HG02678 (cell line): ENCODE results near the gene ST8SIA4.

Experiments
- ATAC-seq: cut with Tn5 transposase; IDR thresholded peaks from one replicate; pipeline ENCODE4 v1.9.1; 2021; ENCODE audit warnings: mild to moderate bottlenecking, moderate library complexity; ENCODE audit not compliant: unreplicated experiment

The ST8SIA4 gene

DNA sequence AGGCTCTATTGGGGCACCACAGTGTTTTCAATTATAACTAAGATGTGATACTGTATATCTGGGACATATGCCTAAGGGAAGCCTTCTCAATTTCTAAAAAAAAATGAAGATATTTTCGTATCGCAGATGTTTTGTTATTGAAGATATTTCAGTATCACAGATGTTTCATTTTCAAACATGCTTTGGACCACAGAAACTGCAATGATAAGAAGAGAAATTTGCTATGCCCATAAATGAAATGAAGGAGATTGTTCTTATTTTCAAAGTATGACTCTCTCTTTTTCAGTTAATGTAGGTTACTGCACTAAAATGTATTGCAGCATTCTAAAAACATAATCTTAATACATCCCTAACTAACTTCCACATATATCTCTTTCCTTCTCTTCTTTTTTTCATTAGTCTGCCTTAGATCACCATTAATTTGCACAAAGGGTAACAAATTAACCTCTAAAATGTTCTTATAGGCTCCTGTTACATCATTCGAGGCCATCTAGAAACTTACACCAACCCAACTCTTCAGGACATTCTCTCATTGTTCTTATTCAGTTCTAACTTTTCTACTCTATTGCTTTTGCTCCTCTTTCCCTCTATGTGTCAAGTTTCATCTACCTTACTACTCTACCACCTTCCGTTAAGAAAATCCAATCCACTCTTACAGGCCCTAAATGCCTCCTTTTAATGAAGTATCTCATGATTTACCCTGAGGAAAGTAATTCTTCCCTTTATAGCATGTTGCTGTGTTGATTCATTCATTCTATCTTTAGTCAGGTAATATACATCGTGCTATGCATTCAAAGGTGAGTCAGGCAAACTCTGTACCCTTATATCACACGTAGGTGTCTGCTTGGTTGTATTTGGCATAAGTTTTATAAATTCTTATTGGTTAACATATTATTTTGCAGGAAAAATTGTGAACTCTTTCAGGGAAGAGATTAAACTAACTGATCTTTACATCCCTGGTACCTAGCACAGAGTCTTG, 70.5 kb downstream of the ST8SIA4 start:
- no peak for ATAC-seq

GRCh38 chr5:100828898-100829356, 74.2 kb downstream of the ST8SIA4 start:
- ATAC-seq: no peak

GRCh38 chr5:100828071-100828897, 74.8 kb downstream of the ST8SIA4 start:
- peak; percentile 74 for ATAC-seq

DNA sequence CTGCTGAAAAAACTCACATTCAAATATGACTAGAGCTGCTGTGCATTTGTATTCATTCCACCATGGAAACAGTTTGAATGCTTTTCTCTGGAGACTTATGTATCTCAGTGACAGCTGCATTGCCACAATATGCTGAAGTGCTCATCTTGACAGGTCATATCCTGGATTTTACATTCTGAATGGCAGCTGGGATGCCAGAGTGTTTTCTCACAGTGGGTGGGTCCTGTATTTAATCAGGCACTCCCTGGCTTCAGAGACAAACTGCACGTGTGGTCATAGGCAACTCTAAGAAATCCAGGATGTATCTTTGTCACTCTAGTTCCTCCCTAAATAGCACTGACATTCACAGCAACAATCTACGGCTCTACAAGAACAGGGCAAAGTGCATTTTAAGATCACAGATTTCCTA, 75.6 kb downstream of the ST8SIA4 start:
- ATAC-seq: peak; percentile 11

DNA sequence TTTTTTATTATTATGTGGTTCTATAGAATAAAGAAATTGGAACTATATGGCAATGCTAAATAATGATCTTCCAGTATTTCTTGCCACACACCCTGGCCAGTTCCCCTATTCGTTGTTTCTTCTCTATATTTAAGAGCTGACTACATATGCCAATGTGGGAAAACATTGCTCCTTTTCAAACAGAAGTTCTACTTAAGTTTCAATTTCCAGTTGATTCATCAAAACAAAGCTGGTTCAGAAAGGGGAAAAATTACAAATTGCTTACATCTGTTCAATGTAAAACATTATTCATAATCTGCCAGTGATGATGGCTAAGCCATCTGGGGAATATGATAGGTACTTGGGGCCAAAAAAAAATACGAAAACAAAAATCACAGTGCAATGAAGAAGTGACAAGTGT, 76.9 kb downstream of the ST8SIA4 start:
- peak; percentile 35 for ATAC-seq

- ATAC-seq: no peak
Observed at GRCh38 chr5:100824635-100825034, 78.4 kb downstream of the ST8SIA4 start.

- no peak for ATAC-seq
Observed at GRCh38 chr5:100823812-100824211, 79.3 kb downstream of the ST8SIA4 start.

- no peak for ATAC-seq
Observed at GRCh38 chr5:100821751-100822150, 81.3 kb downstream of the ST8SIA4 start.

- no peak for ATAC-seq
Observed at GRCh38 chr5:100818340-100818739, 84.7 kb downstream of the ST8SIA4 start.

GRCh38 chr5:100803397-100803796, 99.7 kb downstream of the ST8SIA4 start:
- no peak for ATAC-seq

DNA sequence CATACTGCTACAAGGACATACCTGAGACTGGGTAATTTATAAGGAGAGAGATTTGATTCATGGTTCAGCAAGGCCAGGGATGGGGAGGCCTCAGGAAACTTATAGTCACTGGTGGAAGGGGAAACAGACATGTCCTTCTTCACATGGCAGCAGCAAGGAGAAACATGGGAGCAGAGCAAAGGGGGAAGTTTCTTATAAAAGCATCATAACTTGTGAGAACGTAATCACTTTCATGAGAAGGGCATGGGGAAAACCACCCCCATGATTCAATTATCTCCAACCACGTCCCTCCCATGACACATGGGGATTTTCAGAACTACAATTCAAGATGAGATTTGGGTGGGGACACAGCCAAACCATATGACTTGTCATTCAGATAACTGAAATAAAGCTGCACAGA, 100.9 kb downstream of the ST8SIA4 start:
- no peak for ATAC-seq

DNA sequence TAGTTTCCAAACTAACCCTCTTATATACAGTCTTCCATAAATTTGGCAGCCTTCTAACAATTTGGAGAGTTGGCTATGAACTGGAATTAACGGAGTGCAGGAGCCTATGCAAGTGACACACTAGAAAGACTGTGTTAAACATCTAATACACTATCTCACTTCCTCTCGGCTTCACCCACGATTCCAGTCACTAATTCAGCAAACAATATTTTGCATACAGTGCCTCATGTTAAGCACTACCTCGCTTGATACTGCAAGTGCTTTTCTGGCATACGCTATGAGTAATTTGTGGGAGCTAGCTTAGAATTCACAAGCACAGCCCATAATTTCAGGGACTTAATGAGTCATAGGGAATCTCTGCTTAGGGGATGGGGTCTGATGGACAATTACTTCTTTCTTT, 102.5 kb downstream of the ST8SIA4 start:
- peak; percentile 45 for ATAC-seq

DNA sequence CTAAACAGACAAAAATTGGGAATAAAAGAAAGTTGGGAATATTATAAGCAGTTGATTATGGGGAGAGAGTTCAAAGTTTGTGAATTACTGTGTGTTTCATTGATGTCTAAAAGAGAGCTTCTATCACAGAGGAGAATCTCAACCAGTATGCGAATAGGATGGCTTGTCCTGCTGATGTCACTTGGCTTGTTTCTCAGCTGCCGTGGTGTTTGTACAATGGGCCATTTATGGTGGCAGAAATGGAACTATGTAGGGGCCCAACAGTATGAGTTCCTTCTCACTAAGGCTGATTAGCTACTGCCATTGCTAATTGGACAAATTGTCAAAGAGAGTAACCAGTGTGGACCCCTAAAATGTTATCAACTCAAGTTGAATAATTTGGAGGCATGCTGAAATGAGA, 103.9 kb downstream of the ST8SIA4 start:
- ATAC-seq: no peak

- no peak for ATAC-seq
Observed at GRCh38 chr5:100797861-100798260, 105.2 kb downstream of the ST8SIA4 start.

DNA sequence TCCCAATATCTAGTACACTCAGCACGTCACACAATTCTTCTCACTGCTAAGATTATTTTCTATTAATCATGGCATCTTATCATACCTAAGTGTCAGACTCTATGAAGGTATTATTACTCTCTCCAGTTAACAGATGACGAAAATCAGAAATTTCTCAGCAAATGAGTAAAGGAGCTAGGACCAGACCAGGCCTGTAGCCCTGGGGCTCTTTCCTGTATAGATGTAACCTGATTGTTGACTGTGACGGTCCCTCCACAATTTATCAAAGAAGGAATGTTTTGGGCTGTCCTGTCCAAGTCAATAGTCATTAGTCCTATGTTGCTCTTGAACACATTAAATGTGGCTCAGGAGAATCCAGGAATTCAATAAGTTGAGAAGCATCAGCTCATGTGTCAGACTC, 106.2 kb downstream of the ST8SIA4 start:
- ATAC-seq: no peak

GRCh38 chr5:100794844-100795243, 108.2 kb downstream of the ST8SIA4 start:
- ATAC-seq: no peak

DNA sequence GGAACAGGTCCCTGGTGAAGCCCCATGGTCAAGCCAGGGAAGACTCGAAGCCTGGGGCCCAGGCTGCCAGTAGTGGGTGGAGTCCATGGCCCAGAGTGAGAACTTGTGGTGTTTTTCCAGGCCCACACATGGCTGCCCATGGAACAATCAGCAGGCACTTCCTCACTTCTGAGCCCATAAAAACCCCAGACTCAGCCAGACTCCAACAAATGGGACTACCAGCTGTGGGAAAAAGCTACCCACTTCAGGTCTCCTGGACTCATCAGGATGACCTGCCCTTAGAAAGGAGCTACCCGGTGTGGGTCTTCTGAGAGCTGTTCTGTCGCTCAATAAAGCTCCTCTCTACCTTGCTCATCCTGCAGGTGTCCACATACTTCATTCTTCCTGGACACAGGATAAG, 108.9 kb downstream of the ST8SIA4 start:
- no peak for ATAC-seq

GRCh38 chr5:100792781-100793180, 110.3 kb downstream of the ST8SIA4 start:
- no peak for ATAC-seq

GRCh38 chr5:100791391-100791790, 111.7 kb downstream of the ST8SIA4 start:
- ATAC-seq: no peak

DNA sequence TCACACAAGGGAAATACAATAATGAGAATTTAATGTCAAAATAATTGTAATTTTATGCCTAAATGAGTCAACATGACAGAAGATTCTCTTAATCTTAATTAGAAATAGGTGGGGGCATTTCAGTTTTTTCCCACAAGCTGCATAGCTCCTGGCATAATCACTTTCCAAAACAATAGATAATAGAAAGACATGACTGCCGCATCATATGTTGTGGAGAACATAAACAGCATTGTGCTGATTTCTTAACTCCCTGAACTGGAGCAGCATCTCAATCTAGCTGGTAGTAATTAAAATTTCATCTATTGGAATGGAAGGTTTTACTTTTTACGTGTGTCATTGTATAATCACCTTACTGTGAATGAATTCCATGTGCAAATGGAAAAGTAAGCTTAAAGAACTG, 112.1 kb downstream of the ST8SIA4 start:
- no peak for ATAC-seq

- peak; percentile 82 for ATAC-seq
Observed at GRCh38 chr5:100790170-100790665, 112.9 kb downstream of the ST8SIA4 start.
